ENCODE measurements around the gene SLC26A3.
A peak's percentile ranks its signal among the peaks of the same experiment; 100 is the strongest.

The SLC26A3 gene

DNA sequence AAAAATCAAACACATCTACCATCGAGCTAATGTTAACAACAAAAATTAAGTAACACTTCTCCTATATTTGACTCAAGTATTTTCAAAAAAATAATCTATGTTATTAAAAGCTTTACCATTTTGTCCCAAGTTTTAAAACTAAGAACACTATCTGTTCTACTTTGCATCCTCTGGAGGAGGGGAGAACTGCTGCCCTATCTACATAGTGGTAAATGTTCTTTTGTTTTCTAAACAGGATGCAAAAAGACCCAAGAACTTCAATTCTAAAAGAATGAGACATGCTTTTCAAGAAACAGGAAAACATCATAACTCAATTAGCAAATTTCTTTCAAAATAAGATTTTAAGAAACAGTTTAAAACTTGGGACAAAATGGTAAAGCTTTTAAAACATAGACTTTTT is 14.8 kb downstream of the SLC26A3 start:
- Mint-ChIP-seq H3K4me1 (peaks cover 15% of the 10 kb centered on the region), H3K9me3 (no peaks in the 10 kb centered on the region), H3K36me3 (no peaks in the 10 kb centered on the region), H3K4me3 (no peak overlapping the region), H3K27me3 (no peaks in the 10 kb centered on the region), H3K27ac (no peak overlapping the region)

DNA sequence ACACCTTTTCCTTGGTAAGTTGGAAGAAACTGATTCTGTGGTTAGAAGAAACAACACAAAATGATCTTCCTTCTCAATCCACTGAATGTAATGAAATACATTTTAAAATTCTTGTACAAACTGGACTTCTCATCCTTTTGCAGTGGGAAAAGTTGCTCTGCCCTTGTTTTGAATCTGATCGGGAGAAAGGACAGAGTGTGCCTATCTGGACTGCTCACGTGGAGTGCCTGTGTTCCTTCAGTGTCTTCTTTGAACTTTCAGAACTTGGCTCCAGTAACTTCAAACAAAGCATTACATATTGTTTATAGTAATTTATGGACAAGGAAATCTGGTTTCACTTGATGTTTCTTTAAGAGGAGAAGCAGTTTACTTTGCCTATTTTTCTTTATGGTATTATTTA is 17.1 kb downstream of the SLC26A3 start:
- Mint-ChIP-seq H3K36me3 (no peaks in the 10 kb centered on the region), H3K27ac (no peak overlapping the region), H3K9me3 (no peaks in the 10 kb centered on the region), H3K4me3 (no peak overlapping the region), H3K4me1 (peaks cover 15% of the 10 kb centered on the region), H3K27me3 (no peaks in the 10 kb centered on the region)

- Mint-ChIP-seq H3K36me3 (no peaks in the 10 kb centered on the region), H3K4me3 (no peak overlapping the region), H3K9me3 (no peaks in the 10 kb centered on the region), H3K27me3 (no peaks in the 10 kb centered on the region), H3K4me1 (peaks cover 15% of the 10 kb centered on the region), H3K27ac (no peak overlapping the region)
Observed at GRCh38 chr7:107785170-107785569, 17.9 kb downstream of the SLC26A3 start.

DNA sequence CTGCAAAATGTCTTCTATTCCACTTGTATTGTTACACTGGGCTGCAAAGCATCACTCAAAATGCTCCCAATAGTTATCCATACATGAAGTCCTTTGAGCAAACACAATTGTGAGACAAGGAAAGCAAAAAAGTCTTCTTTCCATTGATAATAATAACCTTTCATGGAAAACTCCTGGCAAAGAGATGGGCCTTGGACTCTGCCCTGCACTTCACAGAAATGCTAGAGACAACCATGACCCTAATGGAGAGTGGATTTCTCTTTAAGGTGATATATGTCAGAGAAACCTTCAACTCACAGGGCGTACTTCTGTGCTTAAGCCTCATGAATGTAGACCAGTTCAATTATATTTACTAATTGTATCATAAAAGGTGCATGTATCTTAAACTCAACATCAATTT is 19.4 kb downstream of the SLC26A3 start:
- peaks cover 15% of the 10 kb centered on the region for H3K4me1 Mint-ChIP-seq
- no peaks in the 10 kb centered on the region for H3K9me3 Mint-ChIP-seq
- no peak overlapping the region for H3K4me3 Mint-ChIP-seq
- H3K27ac Mint-ChIP-seq = no peak overlapping the region
- no peaks in the 10 kb centered on the region for H3K36me3 Mint-ChIP-seq
- H3K27me3 Mint-ChIP-seq = no peaks in the 10 kb centered on the region

DNA sequence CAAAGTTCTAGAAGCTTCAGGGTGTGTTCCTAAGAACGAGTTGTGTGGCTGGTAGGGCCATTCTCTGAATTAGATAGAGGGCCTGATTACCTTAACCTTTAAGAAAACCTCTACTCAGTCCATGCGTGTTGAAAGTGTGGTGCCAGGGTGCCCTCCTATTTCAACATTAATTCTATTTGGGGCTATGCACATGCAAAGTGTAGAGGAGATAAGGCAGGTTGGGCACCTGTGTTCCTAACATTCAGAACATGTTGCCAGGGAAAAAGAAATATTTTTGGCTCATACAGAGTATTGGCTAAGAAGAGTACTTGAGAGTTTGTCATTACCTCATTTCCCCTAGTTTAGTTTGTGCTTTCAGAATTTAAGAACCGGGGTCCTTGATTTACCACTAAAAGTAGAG is 20.6 kb downstream of the SLC26A3 start:
- no peaks in the 10 kb centered on the region for H3K27me3 Mint-ChIP-seq
- peaks cover 15% of the 10 kb centered on the region for H3K4me1 Mint-ChIP-seq
- no peak overlapping the region for H3K4me3 Mint-ChIP-seq
- no peaks in the 10 kb centered on the region for H3K36me3 Mint-ChIP-seq
- H3K27ac Mint-ChIP-seq = no peak overlapping the region
- H3K9me3 Mint-ChIP-seq = no peaks in the 10 kb centered on the region

DNA sequence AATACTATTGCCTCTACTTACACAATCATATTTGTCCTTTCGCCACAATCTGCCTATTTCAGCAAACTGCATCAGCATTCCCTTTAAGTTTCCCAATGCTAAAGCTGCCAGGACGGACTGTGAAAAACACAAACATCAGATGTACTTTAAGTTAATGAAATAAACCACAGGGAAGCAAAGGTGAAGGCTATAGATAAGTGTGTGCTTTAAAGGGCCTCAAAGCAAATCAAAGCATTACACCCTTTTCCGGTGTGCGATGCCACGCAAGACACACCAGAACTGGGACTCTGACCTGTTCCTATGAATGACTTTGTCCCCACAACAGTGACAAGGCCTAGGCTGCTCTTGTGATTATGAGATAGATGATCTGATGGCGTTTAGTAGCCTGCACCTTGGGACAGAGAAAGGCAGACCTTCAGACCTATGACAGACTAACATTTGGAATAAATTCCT is 23.4 kb downstream of the SLC26A3 start:
- Mint-ChIP-seq H3K4me1 (peaks cover under 1% of the 10 kb centered on the region), H3K4me3 (no peak overlapping the region), H3K27ac (no peak overlapping the region)

DNA sequence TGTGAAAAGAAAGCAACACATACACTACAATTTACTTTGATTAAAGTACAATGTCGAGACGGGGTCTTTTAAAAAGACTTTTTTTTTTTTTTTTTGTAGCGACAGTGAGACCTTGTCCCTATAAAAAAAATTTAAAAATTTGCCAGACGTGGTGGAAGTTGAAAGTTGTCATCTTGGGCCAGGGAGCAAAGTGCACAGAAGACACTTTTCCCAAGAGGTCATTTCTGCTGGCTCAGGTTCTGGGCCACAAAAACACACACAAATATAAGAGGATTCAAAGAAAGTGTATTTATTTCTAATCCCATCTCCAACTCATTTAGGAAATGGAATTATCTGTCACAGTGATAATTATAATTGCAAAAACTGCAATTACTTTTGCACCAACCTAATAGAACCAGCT is 24.7 kb downstream of the SLC26A3 start:
- no peaks in the 10 kb centered on the region for H3K4me1 Mint-ChIP-seq
- H3K36me3 Mint-ChIP-seq = no peaks in the 10 kb centered on the region
- H3K4me3 Mint-ChIP-seq = no peak overlapping the region

More for the DNA sequence above, 23.4 kb downstream of the SLC26A3 start:
- Mint-ChIP-seq H3K36me3 (no peaks in the 10 kb centered on the region), H3K27me3 (no peaks in the 10 kb centered on the region), H3K9me3 (no peaks in the 10 kb centered on the region)

DNA sequence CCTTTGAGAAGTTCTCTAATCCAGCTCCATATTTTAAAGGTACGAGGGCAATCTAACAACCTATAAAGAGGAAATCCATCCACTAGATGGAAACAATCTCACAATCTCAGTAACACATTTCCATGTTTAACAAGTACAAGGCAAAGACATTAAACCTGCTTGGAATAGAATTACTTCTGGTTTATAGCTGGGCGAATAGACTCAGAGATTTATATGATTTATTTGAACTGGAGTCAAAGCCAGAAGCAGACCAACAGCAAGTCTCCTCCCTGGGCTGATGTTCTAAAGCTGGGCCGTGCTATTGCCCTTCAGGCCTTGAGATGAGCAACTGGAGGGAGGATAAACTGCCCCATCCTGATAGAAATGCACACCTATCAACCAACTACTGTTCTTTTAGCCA is 25.3 kb downstream of the SLC26A3 start:
- no peaks in the 10 kb centered on the region for H3K9me3 Mint-ChIP-seq
- no peaks in the 10 kb centered on the region for H3K4me1 Mint-ChIP-seq
- H3K27ac Mint-ChIP-seq = no peak overlapping the region
- no peak overlapping the region for H3K4me3 Mint-ChIP-seq
- no peaks in the 10 kb centered on the region for H3K36me3 Mint-ChIP-seq
- peaks cover 1% of the 10 kb centered on the region for H3K27me3 Mint-ChIP-seq

More for the DNA sequence above, 24.7 kb downstream of the SLC26A3 start:
- H3K27me3 Mint-ChIP-seq = no peaks in the 10 kb centered on the region
- H3K9me3 Mint-ChIP-seq = no peaks in the 10 kb centered on the region
- no peak overlapping the region for H3K27ac Mint-ChIP-seq

GRCh38 chr7:107773027-107773426 is 30.0 kb downstream of the SLC26A3 start:
- peaks cover 2% of the 10 kb centered on the region for H3K36me3 Mint-ChIP-seq

GRCh38 chr7:107768263-107768662 is 34.8 kb downstream of the SLC26A3 start:
- H3K4me1 Mint-ChIP-seq = peaks cover 31% of the 10 kb centered on the region
- H3K9me3 Mint-ChIP-seq = no peaks in the 10 kb centered on the region
- peaks cover 4% of the 10 kb centered on the region for H3K36me3 Mint-ChIP-seq
- no peak overlapping the region for H3K27ac Mint-ChIP-seq
- peak overlapping the region; percentile 6 for H3K4me3 Mint-ChIP-seq
- H3K27me3 Mint-ChIP-seq = peaks cover 1% of the 10 kb centered on the region

More at GRCh38 chr7:107773027-107773426, 30.0 kb downstream of the SLC26A3 start:
- Mint-ChIP-seq H3K27me3 (peaks cover 1% of the 10 kb centered on the region), H3K4me3 (no peak overlapping the region), H3K27ac (no peak overlapping the region), H3K9me3 (no peaks in the 10 kb centered on the region), H3K4me1 (peaks cover 7% of the 10 kb centered on the region)

- Mint-ChIP-seq H3K27ac (no peak overlapping the region), H3K4me1 (peaks cover 31% of the 10 kb centered on the region), H3K9me3 (no peaks in the 10 kb centered on the region), H3K36me3 (peaks cover 4% of the 10 kb centered on the region), H3K27me3 (no peaks in the 10 kb centered on the region), H3K4me3 (no peak overlapping the region)
Observed at GRCh38 chr7:107767391-107767790, 35.6 kb downstream of the SLC26A3 start.

- Mint-ChIP-seq H3K36me3 (peaks cover 14% of the 10 kb centered on the region), H3K4me3 (no peak overlapping the region), H3K9me3 (no peaks in the 10 kb centered on the region), H3K4me1 (no peaks in the 10 kb centered on the region), H3K27ac (no peak overlapping the region), H3K27me3 (no peaks in the 10 kb centered on the region)
Observed at GRCh38 chr7:107758667-107759066, 44.4 kb downstream of the SLC26A3 start.

GRCh38 chr7:107754642-107755041 is 48.4 kb downstream of the SLC26A3 start:
- Mint-ChIP-seq H3K4me1 (peaks cover 22% of the 10 kb centered on the region), H3K27me3 (no peaks in the 10 kb centered on the region), H3K4me3 (no peak overlapping the region), H3K9me3 (no peaks in the 10 kb centered on the region), H3K27ac (no peak overlapping the region), H3K36me3 (peaks cover 25% of the 10 kb centered on the region)

DNA sequence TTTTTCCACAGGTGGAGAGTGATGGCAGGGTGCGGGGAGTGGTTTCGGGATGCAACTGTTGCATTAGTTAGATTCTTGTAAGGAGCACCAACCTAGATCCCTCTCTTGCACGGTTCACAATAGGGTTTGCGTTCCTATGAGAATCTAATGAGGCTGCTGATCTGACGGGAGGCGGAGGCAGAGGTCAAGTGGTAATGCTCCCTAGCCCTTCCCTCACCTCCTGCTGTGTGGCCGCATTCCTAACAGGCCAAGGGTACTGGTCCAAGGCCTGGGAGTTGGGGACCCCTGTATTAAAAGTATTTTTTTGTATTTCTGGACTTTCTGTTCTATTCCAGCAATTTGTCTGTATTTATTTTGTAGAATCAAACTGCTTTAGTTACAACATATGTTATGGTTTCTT is 51.9 kb downstream of the SLC26A3 start:
- H3K27me3 Mint-ChIP-seq = no peaks in the 10 kb centered on the region
- no peak overlapping the region for H3K4me3 Mint-ChIP-seq
- peaks cover 47% of the 10 kb centered on the region for H3K4me1 Mint-ChIP-seq
- no peaks in the 10 kb centered on the region for H3K9me3 Mint-ChIP-seq
- peaks cover 16% of the 10 kb centered on the region for H3K36me3 Mint-ChIP-seq
- no peak overlapping the region for H3K27ac Mint-ChIP-seq

DNA sequence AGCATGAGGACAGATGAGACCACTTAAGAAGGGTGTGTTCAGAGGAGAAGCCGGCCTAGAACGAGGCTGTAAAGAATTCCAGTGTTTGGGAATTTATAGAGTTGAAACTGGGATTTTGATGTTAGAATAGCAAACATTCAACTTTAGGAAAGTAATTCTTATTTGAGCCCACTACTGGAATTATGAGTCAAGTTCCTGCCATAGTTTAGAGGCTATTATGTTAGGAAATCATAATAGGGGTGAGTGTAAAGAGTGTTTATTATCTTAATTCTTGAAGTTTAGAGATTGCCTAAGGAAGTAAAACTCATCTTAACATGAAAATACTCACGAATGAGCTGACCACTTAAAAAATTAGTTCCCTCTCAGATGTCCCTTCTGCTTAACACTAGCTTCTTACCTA is 57.0 kb downstream of the SLC26A3 start:
- H3K27me3 Mint-ChIP-seq = no peaks in the 10 kb centered on the region

GRCh38 chr7:107744345-107744750 is 58.7 kb downstream of the SLC26A3 start:
- Mint-ChIP-seq H3K4me3 (peak overlapping the region; percentile 97), H3K4me1 (peaks cover 51% of the 10 kb centered on the region), H3K9me3 (no peaks in the 10 kb centered on the region), H3K27me3 (no peaks in the 10 kb centered on the region), H3K27ac (peak overlapping the region; percentile 99), H3K36me3 (peaks cover 2% of the 10 kb centered on the region)

More for the DNA sequence above, 57.0 kb downstream of the SLC26A3 start:
- Mint-ChIP-seq H3K27ac (peak overlapping the region; percentile 86), H3K36me3 (peaks cover 6% of the 10 kb centered on the region), H3K9me3 (no peaks in the 10 kb centered on the region), H3K4me3 (peak overlapping the region; percentile 97), H3K4me1 (peaks cover 57% of the 10 kb centered on the region)

All from activated naive CD4-positive, alpha-beta T cell treated with anti-CD3 and anti-CD28 coated beads, Interleukin-2, amount 50 U/mL, for 24 hours (primary cell).